ENCODE data around the gene LPCAT3.
"Not testable (repeated sequence)": the region's sequence is repeated elsewhere in the genome, so short reads cannot be mapped to it uniquely, and the experiment has no call there.

LPCAT3 gene

GRCh38 chr12:7037411-7037810, 19.1 kb upstream of the LPCAT3 start:
- H3K4me3 ChIP-seq (ENCODE audit: low read depth, low read length); H3K36me3 ChIP-seq (ENCODE audit: control insufficient read depth, insufficient read depth, low read length); H3K4me1 ChIP-seq (ENCODE audit: control insufficient read depth, insufficient read depth, low read length); H3K27ac ChIP-seq (ENCODE audit: low read depth, low read length); H3K9ac ChIP-seq (ENCODE audit: low read depth, low read length); H3K9me3 ChIP-seq (ENCODE audit: control insufficient read depth, insufficient read depth, low read length); H3K27me3 ChIP-seq (ENCODE audit: control insufficient read depth, insufficient read depth, low read length): not testable (repeated sequence)

GRCh38 chr12:7035463-7035862, 17.2 kb upstream of the LPCAT3 start:
- H3K9ac ChIP-seq (ENCODE audit: low read depth, low read length): no peak overlapping the region
- no peak overlapping the region for H3K4me3 ChIP-seq (ENCODE audit: low read depth, low read length)

GRCh38 chr12:7034464-7034863, 16.2 kb upstream of the LPCAT3 start:
- H3K4me3 ChIP-seq (ENCODE audit: low read depth, low read length): no peak overlapping the region
- no peaks in the 10 kb centered on the region for H3K4me1 ChIP-seq (ENCODE audit: control insufficient read depth, insufficient read depth, low read length)
- H3K27me3 ChIP-seq (ENCODE audit: control insufficient read depth, insufficient read depth, low read length): no peaks in the 10 kb centered on the region
- no peaks in the 10 kb centered on the region for H3K9me3 ChIP-seq (ENCODE audit: control insufficient read depth, insufficient read depth, low read length)
- no peak overlapping the region for H3K9ac ChIP-seq (ENCODE audit: low read depth, low read length)
- no peak overlapping the region for H3K27ac ChIP-seq (ENCODE audit: low read depth, low read length)
- H3K36me3 ChIP-seq (ENCODE audit: control insufficient read depth, insufficient read depth, low read length): no peaks in the 10 kb centered on the region

More at GRCh38 chr12:7035463-7035862, 17.2 kb upstream of the LPCAT3 start:
- Histone ChIP-seq H3K27me3 (ENCODE audit: control insufficient read depth, insufficient read depth, low read length) (no peaks in the 10 kb centered on the region), H3K27ac (ENCODE audit: low read depth, low read length) (no peak overlapping the region), H3K4me1 (ENCODE audit: control insufficient read depth, insufficient read depth, low read length) (no peaks in the 10 kb centered on the region), H3K9me3 (ENCODE audit: control insufficient read depth, insufficient read depth, low read length) (no peaks in the 10 kb centered on the region), H3K36me3 (ENCODE audit: control insufficient read depth, insufficient read depth, low read length) (no peaks in the 10 kb centered on the region)

GRCh38 chr12:7032990-7033389, 14.7 kb upstream of the LPCAT3 start:
- Histone ChIP-seq H3K9ac (ENCODE audit: low read depth, low read length) (no peak overlapping the region), H3K36me3 (ENCODE audit: control insufficient read depth, insufficient read depth, low read length) (no peaks in the 10 kb centered on the region), H3K9me3 (ENCODE audit: control insufficient read depth, insufficient read depth, low read length) (no peaks in the 10 kb centered on the region), H3K27ac (ENCODE audit: low read depth, low read length) (no peak overlapping the region), H3K27me3 (ENCODE audit: control insufficient read depth, insufficient read depth, low read length) (no peaks in the 10 kb centered on the region), H3K4me1 (ENCODE audit: control insufficient read depth, insufficient read depth, low read length) (no peaks in the 10 kb centered on the region), H3K4me3 (ENCODE audit: low read depth, low read length) (no peak overlapping the region)

- H3K27me3 ChIP-seq (ENCODE audit: control insufficient read depth, insufficient read depth, low read length): no peaks in the 10 kb centered on the region
These were observed 13.0 kb upstream of the LPCAT3 start for GRCh38 chr12:7031306-7031705.

GRCh38 chr12:7026854-7027253, 8.6 kb upstream of the LPCAT3 start:
- no peaks in the 10 kb centered on the region for H3K27me3 ChIP-seq (ENCODE audit: control insufficient read depth, insufficient read depth, low read length)
- no peak overlapping the region for H3K9ac ChIP-seq (ENCODE audit: low read depth, low read length)
- no peaks in the 10 kb centered on the region for H3K36me3 ChIP-seq (ENCODE audit: control insufficient read depth, insufficient read depth, low read length)
- no peaks in the 10 kb centered on the region for H3K9me3 ChIP-seq (ENCODE audit: control insufficient read depth, insufficient read depth, low read length)
- H3K27ac ChIP-seq (ENCODE audit: low read depth, low read length): no peak overlapping the region
- no peaks in the 10 kb centered on the region for H3K4me1 ChIP-seq (ENCODE audit: control insufficient read depth, insufficient read depth, low read length)
- no peak overlapping the region for H3K4me3 ChIP-seq (ENCODE audit: low read depth, low read length)

More at GRCh38 chr12:7031306-7031705, 13.0 kb upstream of the LPCAT3 start:
- no peaks in the 10 kb centered on the region for H3K4me1 ChIP-seq (ENCODE audit: control insufficient read depth, insufficient read depth, low read length)
- no peak overlapping the region for H3K9ac ChIP-seq (ENCODE audit: low read depth, low read length)
- no peaks in the 10 kb centered on the region for H3K9me3 ChIP-seq (ENCODE audit: control insufficient read depth, insufficient read depth, low read length)
- no peak overlapping the region for H3K27ac ChIP-seq (ENCODE audit: low read depth, low read length)
- H3K36me3 ChIP-seq (ENCODE audit: control insufficient read depth, insufficient read depth, low read length): no peaks in the 10 kb centered on the region
- no peak overlapping the region for H3K4me3 ChIP-seq (ENCODE audit: low read depth, low read length)

GRCh38 chr12:7023114-7023513, 4.8 kb upstream of the LPCAT3 start:
- Histone ChIP-seq H3K36me3 (ENCODE audit: control insufficient read depth, insufficient read depth, low read length) (no peaks in the 10 kb centered on the region), H3K4me3 (ENCODE audit: low read depth, low read length) (no peak overlapping the region), H3K27ac (ENCODE audit: low read depth, low read length) (no peak overlapping the region), H3K4me1 (ENCODE audit: control insufficient read depth, insufficient read depth, low read length) (peaks cover 3% of the 10 kb centered on the region; the same call in 1 of the 2 replicates), H3K9ac (ENCODE audit: low read depth, low read length) (no peak overlapping the region), H3K27me3 (ENCODE audit: control insufficient read depth, insufficient read depth, low read length) (no peaks in the 10 kb centered on the region), H3K9me3 (ENCODE audit: control insufficient read depth, insufficient read depth, low read length) (no peaks in the 10 kb centered on the region)

GRCh38 chr12:7021956-7022355, 3.7 kb upstream of the LPCAT3 start:
- H3K9me3 ChIP-seq (ENCODE audit: control insufficient read depth, insufficient read depth, low read length): no peaks in the 10 kb centered on the region
- no peaks in the 10 kb centered on the region for H3K36me3 ChIP-seq (ENCODE audit: control insufficient read depth, insufficient read depth, low read length)
- H3K4me1 ChIP-seq (ENCODE audit: control insufficient read depth, insufficient read depth, low read length): peaks cover 10% of the 10 kb centered on the region; the same call in 1 of the 2 replicates
- H3K27me3 ChIP-seq (ENCODE audit: control insufficient read depth, insufficient read depth, low read length): no peaks in the 10 kb centered on the region
- no peak overlapping the region for H3K27ac ChIP-seq (ENCODE audit: low read depth, low read length)
- no peak overlapping the region for H3K9ac ChIP-seq (ENCODE audit: low read depth, low read length)
- no peak overlapping the region for H3K4me3 ChIP-seq (ENCODE audit: low read depth, low read length)

GRCh38 chr12:7019043-7019569, 830 bp upstream of the LPCAT3 start:
- Histone ChIP-seq H3K36me3 (ENCODE audit: control insufficient read depth, insufficient read depth, low read length) (peaks cover 8% of the 10 kb centered on the region; the same call in 1 of the 2 replicates), H3K4me1 (ENCODE audit: control insufficient read depth, insufficient read depth, low read length) (peaks cover 12% of the 10 kb centered on the region; the same call in 1 of the 2 replicates), H3K27ac (ENCODE audit: low read depth, low read length) (peak overlapping the region; percentile 98), H3K4me3 (ENCODE audit: low read depth, low read length) (peak overlapping the region; percentile 71), H3K27me3 (ENCODE audit: control insufficient read depth, insufficient read depth, low read length) (no peaks in the 10 kb centered on the region), H3K9me3 (ENCODE audit: control insufficient read depth, insufficient read depth, low read length) (no peaks in the 10 kb centered on the region), H3K9ac (ENCODE audit: low read depth, low read length) (no peak overlapping the region; the same call in 1 of the 2 replicates)

GRCh38 chr12:7017870-7018349, 366 bp downstream of the LPCAT3 start:
- H3K9ac ChIP-seq (ENCODE audit: low read depth, low read length): peak overlapping the region; percentile 27; the same call in 1 of the 2 replicates
- peak overlapping the region; percentile 71 for H3K4me3 ChIP-seq (ENCODE audit: low read depth, low read length)
- peak overlapping the region; percentile 98 for H3K27ac ChIP-seq (ENCODE audit: low read depth, low read length)
- H3K4me1 ChIP-seq (ENCODE audit: control insufficient read depth, insufficient read depth, low read length): peaks cover 12% of the 10 kb centered on the region; the same call in 1 of the 2 replicates
- H3K36me3 ChIP-seq (ENCODE audit: control insufficient read depth, insufficient read depth, low read length): peaks cover 20% of the 10 kb centered on the region; the same call in 1 of the 2 replicates
- H3K27me3 ChIP-seq (ENCODE audit: control insufficient read depth, insufficient read depth, low read length): no peaks in the 10 kb centered on the region
- no peaks in the 10 kb centered on the region for H3K9me3 ChIP-seq (ENCODE audit: control insufficient read depth, insufficient read depth, low read length)

GRCh38 chr12:7016958-7017571, 1.2 kb downstream of the LPCAT3 start:
- no peaks in the 10 kb centered on the region for H3K27me3 ChIP-seq (ENCODE audit: control insufficient read depth, insufficient read depth, low read length)
- no peak overlapping the region for H3K9ac ChIP-seq (ENCODE audit: low read depth, low read length)
- H3K4me3 ChIP-seq (ENCODE audit: low read depth, low read length): peak overlapping the region; percentile 71
- no peaks in the 10 kb centered on the region for H3K9me3 ChIP-seq (ENCODE audit: control insufficient read depth, insufficient read depth, low read length)
- H3K27ac ChIP-seq (ENCODE audit: low read depth, low read length): no peak overlapping the region
- H3K4me1 ChIP-seq (ENCODE audit: control insufficient read depth, insufficient read depth, low read length): peaks cover 12% of the 10 kb centered on the region; the same call in 1 of the 2 replicates
- peaks cover 25% of the 10 kb centered on the region; the same call in 1 of the 2 replicates for H3K36me3 ChIP-seq (ENCODE audit: control insufficient read depth, insufficient read depth, low read length)

Measured in HUES48 (cell line).